GM12801 (cell line): ENCODE measurements around the gene PLSCR4.

ENCODE experiments used
- TF ChIP-seq, protein P1 (sequence below): IDR thresholded peaks from one replicate; pipeline ENCODE4 v1.5.1; 2011; ENCODE audit warnings: control low read depth; ENCODE audit not compliant: insufficient read length; ENCODE audit errors: extremely low read depth

Gene PLSCR4

DNA sequence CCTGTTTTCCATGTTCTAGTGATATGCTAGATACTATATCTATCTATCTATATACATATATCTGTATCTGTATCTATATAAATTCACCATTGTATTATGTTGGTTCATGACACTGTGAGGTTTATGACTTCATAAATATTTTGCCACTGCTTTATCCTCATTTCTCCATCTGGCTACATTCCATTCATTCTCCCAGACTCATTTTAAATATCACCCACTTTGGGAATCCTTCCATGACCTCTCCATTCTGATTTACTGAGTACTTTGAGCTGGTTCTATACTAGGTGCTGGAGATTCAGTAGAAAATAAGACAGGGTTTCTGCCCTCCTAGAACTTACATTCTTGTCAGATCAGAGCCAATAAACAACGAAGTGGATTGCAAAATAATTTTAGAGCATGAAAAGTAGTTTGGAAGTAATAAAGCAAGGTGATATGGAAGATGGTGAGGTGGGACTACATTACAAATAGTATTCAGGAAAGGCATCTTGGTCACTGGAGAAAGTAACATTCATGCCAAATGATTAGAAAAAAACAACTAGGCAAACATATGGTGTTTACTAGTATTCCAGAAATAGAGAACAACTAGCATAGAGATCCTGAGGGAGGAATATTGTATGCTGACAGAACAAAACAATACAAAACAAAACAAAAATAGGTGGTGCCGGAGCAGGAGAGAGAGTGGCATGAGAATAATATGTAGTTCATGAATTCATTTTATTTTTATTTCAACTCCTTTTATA lies 11.6 kb upstream of the PLSCR4 start:
- TF ChIP-seq, protein P1, sequence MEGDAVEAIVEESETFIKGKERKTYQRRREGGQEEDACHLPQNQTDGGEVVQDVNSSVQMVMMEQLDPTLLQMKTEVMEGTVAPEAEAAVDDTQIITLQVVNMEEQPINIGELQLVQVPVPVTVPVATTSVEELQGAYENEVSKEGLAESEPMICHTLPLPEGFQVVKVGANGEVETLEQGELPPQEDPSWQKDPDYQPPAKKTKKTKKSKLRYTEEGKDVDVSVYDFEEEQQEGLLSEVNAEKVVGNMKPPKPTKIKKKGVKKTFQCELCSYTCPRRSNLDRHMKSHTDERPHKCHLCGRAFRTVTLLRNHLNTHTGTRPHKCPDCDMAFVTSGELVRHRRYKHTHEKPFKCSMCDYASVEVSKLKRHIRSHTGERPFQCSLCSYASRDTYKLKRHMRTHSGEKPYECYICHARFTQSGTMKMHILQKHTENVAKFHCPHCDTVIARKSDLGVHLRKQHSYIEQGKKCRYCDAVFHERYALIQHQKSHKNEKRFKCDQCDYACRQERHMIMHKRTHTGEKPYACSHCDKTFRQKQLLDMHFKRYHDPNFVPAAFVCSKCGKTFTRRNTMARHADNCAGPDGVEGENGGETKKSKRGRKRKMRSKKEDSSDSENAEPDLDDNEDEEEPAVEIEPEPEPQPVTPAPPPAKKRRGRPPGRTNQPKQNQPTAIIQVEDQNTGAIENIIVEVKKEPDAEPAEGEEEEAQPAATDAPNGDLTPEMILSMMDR = no peak

DNA sequence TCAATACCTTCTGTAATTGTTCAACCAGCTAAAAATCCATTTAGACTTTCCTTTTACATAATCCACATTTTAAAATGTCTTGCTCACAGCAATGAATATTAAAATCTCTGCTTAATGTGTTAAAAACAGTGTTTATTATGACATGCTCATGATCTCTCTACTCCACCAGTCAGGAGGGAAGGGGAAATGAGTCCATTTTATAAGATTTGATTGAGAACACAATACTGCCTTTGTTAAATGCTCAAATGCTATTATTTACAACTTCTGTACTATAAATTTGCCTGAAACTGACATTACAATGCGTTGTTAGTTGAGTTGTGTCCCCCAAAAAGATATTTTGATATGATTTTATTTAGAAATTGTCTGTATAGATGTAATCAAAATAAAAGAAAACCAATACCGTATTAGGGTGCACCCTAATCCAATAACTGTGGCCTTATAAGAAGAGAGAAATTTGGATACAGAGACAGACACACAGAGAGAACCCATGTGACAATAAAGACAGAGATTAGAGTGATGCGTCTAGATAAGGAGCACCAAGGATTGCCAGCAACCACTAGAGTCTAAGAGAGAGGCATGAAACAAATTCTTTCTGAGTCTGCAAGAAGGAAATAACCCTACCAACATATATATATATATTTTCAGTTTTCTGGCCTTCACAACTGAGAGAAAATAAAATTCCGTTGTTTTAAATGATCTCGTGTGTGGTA lies 9.1 kb upstream of the PLSCR4 start:
- TF ChIP-seq, protein P1 = no peak

DNA sequence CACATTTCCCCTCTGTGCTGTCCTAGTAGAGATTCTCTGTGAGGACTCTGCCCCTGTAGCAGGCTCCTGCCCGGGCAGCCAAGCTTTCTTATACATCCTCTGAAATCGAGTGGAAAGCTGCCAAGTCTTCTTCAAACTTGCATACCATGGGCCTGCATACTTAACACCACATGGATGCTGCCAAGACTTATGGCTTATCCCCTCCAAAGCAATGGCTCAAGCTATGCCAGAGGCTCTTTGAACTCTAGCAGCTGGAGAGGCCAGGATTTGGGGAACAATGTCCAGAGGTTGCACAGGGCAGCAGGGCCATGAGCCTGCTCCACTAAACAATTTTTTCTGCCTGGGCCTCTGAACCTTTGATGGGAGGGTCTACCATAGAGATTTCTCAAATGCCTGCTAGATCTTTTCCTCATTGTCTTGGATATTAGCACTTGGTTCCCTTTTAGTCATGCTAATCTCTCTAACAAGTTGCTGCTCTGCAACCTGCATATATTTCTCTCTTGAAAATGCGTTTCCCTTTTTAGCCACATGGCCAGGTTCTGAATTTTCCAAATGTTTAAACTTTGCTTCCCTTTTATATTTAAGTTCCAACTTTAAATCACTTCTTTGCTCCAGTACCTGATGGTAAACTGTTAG lies 6.1 kb upstream of the PLSCR4 start:
- TF ChIP-seq, protein P1 = no peak

DNA sequence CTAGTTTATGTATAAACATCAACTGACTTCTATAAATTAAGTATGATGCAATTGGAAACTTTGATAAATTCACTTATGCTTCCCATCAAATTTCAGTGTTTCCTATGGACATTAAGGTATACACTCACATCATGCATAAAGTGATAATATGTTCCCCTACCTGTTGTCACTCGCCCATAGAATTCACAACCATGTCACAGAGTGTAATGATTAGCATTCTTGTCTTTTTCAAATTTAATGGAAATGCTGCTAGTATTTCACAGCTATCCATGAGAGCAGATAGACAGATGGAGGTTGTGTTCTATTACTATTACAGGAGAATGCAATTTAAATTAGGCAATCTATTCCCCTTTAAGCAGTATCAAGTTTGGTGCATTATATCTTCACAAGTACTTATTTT lies 984 bp downstream of the PLSCR4 start:
- TF ChIP-seq, protein P1 = no peak

DNA sequence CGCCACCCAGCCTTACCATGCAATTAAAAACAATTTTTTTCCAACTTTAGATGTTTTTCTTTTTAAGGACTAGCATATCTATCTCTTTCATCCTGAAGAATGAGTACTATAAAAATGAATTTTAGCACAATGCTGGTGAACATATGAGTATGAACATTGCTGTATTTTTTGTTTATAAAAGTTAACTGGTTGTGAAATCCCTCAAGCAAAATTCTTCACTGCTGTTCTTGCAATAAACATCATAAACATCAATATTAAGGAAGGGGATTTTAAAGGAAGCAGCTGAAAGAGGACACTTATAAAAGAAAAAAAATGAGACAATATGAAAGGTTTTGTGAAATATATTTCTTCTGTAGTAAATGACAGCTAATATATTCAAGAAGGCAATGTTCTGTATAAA lies 3.0 kb downstream of the PLSCR4 start:
- TF ChIP-seq, protein P1 = no peak

DNA sequence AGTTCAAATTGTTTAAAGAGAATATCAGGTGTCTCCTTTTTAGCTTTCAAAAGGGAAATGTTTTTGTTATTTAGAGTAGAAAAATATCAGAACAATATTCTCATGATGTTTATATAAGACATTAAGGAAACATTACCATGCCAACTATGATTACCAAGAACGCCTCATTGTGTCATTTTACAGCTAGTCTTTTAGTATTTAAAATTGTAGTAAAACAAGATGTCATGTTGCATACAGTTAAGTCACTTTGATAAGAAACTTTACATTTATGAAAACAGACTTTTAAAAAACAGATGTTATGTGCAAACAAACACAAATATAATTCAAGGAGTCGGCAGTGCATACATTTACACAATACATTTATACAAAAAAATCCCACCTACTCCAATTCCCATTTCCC lies 4.4 kb downstream of the PLSCR4 start:
- TF ChIP-seq, protein P1 = no peak

DNA sequence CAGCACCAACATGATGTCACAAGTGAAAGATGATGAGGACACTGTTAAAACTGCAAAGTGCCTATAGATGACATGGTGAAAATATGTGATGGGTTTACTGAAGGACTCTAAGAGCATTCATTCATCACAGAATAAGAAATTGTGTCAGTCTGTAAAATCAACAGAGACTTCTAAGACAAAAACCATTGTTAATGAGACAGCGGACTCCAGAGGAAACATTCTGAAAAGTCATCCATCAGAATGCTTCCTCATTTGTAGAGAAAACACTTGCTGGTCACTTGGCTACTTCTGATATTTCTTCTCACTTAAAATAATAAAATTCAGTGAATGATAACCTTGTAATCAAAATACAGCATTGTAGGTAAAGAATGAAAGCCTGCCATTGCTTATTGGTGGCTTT lies 7.3 kb downstream of the PLSCR4 start:
- TF ChIP-seq, protein P1 = no peak
